GM18508 (cell line): ENCODE data around the gene UBE2Q2.
"Not testable (repeated sequence)": the region's sequence is repeated elsewhere in the genome, so short reads cannot be mapped to it uniquely, and the experiment has no call there.

Source experiments
- ATAC-seq: cut with Tn5 transposase; IDR thresholded peaks from one replicate; pipeline ENCODE4 v1.9.1; 2021; ENCODE audit warnings: moderate number of reproducible peaks; ENCODE audit not compliant: insufficient read depth, unreplicated experiment

UBE2Q2 gene

DNA sequence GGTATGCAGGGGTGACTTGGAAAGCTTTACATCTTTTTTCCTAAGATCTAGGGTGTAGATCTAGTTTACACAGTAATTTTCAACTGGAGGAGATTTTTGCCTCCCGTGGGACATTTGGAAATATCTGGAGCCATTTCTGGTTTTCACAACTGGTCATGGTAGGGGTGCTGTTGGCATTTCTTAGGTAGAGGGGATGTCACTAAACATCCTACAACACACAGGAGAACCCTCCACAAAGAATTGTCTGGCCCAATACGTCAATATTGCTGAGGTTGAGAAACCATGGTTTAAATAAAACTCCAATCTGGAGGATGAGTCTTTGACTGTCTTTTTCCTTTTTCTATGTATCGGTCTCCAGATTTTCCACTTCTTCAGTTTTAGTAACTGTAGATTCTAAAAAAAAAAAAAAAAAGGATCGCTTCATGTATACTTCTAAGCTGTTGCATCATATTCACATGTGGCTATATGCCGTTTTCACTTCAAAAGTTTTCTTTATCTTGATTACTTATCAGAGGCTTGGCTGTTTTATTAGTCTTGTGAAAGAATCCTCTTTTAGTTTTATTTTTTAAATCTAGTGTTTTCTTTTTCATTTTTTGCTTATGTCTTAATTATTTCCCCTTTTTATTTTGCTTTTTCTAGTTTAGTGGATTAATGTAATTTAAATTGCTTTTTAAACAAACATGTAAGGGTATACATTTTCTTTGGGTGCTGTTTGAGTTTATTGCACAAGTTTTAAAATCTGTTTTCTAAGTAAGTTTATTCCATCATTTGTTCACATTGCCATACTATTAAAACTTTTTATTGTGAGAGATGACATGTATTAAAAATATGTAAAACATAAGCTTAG is 21.2 kb downstream of the UBE2Q2 start:
- ATAC-seq: no peak

DNA sequence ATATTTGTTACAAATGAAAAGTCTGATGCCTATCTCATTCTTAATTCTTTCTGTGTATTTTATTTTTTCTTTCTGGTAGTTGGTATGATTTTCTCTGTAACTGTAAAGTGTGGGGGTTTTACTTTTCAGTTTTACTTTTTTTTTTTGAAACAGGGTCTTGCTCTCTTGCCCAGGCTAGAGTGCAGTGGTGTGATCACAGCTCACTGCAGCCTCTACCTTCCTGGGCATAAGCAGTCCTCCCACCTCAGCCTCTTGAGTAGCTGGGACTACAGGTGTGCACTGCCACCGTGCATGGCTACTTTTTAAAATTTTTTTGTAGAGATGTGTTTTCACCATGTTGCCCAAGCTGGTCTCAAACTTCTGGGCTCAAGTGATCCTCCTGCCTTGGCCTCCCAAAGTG is 22.8 kb downstream of the UBE2Q2 start:
- not testable (repeated sequence) for ATAC-seq

GRCh38 chr15:75866916-75867315 is 23.7 kb downstream of the UBE2Q2 start:
- no peak for ATAC-seq

DNA sequence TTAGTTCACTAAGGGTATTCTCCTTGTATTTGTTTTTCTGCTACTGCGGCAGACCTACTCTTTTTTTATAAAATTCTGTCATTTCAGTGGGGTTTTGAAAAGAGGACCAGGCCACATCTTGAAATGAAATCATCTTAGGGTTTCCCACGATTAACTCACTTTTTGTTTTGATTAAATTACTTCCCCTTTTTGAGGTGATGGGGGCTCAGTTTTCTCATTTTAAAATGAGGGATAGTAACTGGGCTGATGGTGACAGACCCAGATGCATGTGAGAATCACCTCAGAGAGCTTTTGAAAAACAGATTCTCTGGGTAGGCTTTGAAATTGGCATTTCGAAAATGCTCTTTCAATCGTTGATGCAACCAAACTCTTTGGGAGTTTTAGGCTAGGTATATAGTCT is 24.2 kb downstream of the UBE2Q2 start:
- ATAC-seq: no peak

- no peak for ATAC-seq
Measured at GRCh38 chr15:75868019-75868418, 24.8 kb downstream of the UBE2Q2 start.

- no peak for ATAC-seq
Measured at GRCh38 chr15:75869446-75869845, 26.2 kb downstream of the UBE2Q2 start.

DNA sequence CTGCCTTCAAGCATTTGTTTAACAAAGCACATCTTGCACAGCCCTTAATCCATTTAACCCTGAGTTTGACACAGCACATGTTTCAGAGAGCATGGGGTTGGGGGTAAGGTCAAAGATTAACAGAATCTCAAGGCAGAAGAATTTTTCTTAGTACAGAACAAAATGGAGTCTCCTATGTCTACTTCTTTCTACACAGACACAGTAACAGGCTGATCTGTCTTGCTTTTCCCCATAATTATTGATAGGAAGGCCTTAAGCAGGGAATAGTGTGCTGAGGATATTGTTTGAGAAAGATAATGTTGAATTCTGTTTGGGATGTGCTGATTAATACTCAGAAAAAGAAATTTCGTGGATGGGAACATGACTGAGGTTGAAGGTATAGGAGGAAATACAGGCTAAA is 28.3 kb downstream of the UBE2Q2 start:
- not testable (repeated sequence) for ATAC-seq

DNA sequence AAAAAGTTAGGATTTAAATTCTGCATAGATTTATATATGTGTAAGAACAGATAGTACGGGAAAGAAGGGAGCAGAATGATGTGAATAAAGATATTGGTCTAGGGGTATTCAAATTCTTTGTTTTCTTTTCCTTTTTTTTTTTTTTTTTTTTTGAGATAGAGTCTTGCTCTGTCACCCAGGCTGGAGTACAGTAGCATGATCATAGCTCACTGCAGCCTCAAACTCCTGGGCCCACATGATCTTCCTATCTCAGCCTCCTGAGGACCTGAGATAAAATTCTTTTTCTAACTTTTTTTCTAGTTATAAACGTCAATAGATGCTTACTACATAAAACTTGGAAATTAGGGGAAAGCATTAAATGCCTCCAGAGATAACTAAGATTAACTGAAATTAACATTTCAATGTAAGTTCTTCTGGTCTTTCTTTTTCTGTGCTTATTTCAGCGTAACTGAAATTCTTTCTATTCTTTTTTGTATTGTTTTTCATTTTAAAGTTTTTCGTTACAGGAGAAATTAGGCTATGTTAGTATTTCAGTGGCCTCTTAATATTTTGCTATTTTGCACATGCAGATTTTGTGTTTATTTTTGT is 29.2 kb downstream of the UBE2Q2 start:
- ATAC-seq: no peak

DNA sequence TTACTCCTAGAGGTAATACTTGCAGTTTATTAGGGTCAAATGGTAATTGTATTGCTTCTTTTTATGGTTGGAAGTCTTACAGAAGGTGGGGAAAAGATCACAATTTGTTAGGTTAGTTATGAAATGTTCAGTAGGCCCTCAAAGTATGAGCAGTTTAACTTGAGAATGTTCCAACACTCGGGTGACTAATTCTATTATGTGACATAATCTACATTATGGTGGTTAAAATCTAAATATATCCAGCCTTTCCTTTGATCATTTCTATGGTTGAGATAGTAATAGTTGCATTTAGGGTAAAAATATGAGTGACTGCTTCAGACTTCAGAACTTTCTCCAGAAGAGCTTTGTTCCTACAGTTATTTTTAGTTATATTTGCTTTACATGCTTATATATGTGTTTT is 40.8 kb downstream of the UBE2Q2 start:
- ATAC-seq: no peak

GRCh38 chr15:75887178-75887577 is 43.9 kb downstream of the UBE2Q2 start:
- ATAC-seq: no peak

DNA sequence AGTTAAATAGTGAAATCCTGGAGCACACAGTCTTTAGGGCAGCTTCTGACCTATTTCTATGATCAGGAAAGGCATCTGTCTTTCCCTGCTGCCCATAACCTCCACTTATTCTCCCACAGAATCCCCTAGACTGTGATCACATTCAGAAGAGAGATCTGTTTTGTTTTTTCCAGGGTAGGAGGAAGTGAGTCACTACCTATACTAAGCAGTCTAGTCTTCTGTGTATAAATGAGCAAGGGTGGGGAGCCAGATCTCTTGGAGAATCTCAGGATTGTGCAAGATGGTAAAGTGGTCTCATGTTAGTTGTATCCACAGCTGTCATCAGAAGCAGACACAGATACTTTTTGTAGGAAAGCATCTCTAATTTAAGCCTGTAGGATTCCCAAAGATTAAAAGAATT is 48.6 kb downstream of the UBE2Q2 start:
- no peak for ATAC-seq

GRCh38 chr15:75895731-75896130 is 52.5 kb downstream of the UBE2Q2 start:
- ATAC-seq: no peak

- ATAC-seq: no peak
Measured at GRCh38 chr15:75900577-75900976, 57.3 kb downstream of the UBE2Q2 start.

- no peak for ATAC-seq
Measured at GRCh38 chr15:75902129-75902557, 58.9 kb downstream of the UBE2Q2 start.

DNA sequence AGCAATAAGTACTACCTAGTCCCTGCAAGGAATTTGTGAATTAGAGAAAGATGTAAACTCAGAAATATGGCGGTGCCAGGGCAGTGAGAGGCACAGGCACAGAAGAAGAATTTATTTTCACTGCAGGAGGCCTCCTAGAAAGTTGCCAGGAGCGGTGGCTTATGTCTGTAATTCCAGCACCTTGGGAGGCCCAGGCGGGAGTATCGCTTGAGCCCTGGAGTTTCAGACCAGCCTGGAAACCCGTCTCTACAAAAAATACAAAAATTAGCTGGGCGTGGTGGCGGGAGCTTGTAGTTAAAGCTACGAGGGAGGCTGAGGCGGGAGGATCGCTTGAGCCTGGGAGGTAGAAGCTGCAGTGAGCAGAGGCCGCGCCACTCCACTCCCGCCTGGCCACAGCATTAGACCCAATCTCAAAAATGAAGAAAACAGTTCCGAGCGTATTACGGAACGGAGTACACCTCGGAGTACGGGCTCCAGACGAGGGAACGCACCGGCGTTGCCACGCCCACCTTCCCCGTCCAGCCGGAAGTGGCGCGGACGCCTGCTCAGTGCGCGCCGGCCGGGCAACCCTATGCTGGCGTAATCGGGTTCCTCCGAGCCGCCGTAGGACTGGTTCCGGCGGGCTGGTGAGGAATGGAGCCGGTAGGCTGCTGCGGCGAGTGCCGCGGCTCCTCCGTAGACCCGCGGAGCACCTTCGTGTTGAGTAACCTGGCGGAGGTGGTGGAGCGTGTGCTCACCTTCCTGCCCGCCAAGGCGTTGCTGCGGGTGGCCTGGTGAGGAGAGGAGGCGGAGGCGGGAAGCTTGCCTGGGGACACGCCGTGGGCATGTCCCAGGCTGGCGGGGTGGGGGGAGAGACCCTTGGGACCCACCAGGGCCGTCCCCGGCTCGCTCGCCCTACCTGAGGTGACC is 60.3 kb downstream of the UBE2Q2 start, which contains the start of gene FBXO22:
FBXO22 (plus strand) TSS at position 548 of the 909 bp plus-strand sequence; CDS start at position 634, 86 bp downstream.
- peak; percentile 77 for ATAC-seq

DNA sequence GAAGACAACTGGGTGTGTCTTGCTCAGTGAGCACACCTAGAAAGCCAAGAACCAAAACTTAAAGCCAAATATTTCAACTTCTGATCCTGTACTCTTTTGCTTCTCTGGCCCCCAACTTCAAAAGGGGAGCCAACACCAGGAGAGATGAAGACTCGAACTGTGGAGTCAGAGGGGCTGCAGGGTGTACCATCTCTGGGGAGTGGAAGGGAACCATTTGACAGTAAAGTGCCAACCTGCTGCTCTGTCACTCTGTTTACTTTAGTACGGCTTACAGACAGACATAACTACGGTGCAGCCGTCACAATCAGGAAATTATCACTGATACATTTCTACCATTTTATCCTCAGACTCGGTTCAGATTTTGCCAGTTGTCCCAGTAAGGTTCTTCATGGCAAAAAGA is 62.0 kb downstream of the UBE2Q2 start:
- ATAC-seq: no peak

GRCh38 chr15:75910355-75910754 is 67.1 kb downstream of the UBE2Q2 start:
- ATAC-seq: not testable (repeated sequence)

DNA sequence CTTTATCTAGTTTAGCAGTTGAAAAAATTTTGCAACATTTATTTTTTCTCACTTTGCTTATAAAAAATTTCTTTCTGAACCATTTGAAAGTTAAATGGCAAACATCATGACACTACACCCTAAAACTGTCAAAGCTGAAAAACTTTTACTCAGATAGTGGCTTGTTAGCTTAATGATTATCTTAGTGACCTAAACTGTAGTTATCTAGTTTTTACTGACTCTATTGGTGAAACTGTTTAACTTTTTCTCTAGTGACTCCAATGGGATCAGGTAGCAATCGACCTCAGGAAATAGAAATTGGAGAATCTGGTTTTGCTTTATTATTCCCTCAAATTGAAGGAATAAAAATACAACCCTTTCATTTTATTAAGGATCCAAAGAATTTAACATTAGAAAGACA is 73.7 kb downstream of the UBE2Q2 start:
- ATAC-seq: no peak

- ATAC-seq: no peak
Measured at GRCh38 chr15:75918135-75918534, 74.9 kb downstream of the UBE2Q2 start.

DNA sequence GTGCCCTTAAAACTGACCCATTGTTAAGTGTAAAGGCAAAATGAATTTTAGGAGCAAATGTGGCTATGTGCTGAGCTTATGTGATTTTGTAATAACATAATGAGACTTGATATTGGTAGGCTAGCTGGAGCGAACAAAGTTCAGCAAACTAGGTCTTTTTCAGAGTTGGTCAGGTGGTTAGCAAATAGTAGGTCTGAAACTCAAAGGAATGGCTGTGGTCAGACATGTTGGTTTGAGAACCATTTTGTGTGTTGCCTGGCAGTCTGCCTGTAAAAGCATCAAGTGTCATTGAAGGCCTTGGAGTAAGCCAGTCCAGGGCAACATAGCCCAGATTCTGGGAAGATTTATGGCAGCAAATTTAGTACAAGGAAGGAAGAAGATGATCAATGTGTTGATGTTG is 76.8 kb downstream of the UBE2Q2 start:
- no peak for ATAC-seq
